Ramos (cell line): Measurements from ENCODE around the gene RNF150.

Experiments
- in situ Hi-C: fragments of 300-500 bp; cut with MboI; formaldehyde crosslinking; loops from one replicate; pipeline ENCODE4 v1.14.3; 2022; ENCODE audit warnings: low sequenced_read_pairs; ENCODE audit not compliant: unreplicated experiment

Gene RNF150

GRCh38 chr4:140875746-140876452 is 257.4 kb downstream of the RNF150 start:
- in situ Hi-C loops, result no loop called here

DNA sequence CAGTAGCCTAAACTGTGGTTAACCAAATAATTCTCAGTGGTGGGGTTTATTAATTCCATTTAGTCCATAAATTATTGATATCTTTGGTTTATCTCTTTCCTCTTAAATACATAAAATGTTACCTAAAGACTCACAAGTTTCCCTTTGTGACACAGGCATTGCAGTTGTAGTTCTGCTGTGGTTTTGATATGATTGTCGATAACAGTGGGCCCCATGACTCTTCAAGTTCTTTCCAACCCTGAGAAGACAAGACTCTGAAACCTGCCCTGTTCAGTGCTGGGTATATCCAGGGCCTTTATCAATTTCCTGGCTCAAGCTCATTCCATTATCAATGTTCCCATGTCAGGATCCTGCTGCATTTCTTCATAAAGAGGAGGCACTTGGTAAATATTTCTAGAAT is 259.2 kb downstream of the RNF150 start:
- in situ Hi-C loops, result loop anchor here (25.0 kb wide), 1 partner anchor 512 kb away; the partner anchor contains the start of gene SCOC

DNA sequence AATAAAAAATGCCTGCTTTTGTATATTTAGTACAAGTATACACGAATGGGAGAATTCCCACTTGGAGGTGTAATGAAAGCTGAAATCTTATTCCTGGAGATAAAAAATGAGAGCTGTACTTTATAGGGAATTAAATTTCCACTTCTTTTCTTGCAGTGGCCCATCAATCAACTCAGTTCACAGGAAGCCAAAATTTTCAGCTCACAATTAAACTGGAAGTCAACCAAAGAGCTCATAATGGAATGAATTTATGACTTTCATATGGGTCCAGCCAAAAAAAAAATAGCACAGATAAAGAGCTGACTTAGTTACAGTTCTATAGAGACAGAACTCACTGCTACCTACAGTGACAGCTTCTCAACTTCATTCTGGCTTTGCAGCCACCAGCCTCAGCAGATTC is 261.9 kb downstream of the RNF150 start:
- in situ Hi-C loops, result loop anchor here (25.0 kb wide), 1 partner anchor 509 kb away; the partner anchor contains the start of gene SCOC

DNA sequence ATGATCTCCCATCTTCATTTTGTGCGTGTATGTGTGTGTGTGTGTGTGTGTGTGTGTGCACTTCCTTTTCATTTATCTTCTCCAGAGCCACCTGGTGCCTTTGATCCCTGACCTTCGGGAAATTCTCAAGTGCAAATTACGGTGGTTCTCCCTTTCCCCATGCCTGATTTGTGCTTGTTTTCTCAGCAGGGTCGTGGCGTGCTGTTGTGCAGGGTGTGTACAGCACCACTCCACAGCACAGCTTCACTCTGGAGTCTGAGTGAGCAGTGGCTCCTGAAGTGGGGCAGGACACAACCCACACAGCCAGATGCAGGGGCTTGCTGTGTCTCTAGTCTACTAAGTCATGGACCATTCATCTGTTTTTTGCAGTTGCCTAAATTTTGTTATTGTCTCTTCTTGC is 262.8 kb downstream of the RNF150 start:
- in situ Hi-C loops, result loop anchor here (25.0 kb wide), 1 partner anchor 508 kb away; the partner anchor contains the start of gene SCOC

DNA sequence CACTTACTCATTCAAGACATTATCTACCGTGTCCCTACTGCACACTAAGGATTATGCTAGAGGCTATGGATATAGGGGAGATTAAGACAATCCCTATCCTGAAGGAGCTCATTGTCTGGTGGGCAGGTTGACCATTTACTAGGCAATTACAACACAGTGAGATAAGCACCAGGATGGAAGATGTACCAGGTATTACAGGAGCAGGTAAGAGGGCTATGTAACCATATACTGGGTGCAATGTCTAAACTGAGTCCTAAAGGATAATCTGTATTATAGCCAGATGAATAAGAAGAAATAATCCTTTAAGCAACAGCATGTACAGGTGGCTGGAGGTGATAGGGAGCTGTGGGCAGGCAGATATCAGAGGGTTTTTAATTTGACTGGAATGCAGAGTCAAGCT is 263.8 kb downstream of the RNF150 start:
- in situ Hi-C loops, result loop anchor here (25.0 kb wide), 1 partner anchor 507 kb away; the partner anchor contains the start of gene SCOC

- in situ Hi-C loops, result loop anchor here (25.0 kb wide), 1 partner anchor 505 kb away; the partner anchor contains the start of gene SCOC
Observed at GRCh38 chr4:140867356-140867755, 265.9 kb downstream of the RNF150 start.

DNA sequence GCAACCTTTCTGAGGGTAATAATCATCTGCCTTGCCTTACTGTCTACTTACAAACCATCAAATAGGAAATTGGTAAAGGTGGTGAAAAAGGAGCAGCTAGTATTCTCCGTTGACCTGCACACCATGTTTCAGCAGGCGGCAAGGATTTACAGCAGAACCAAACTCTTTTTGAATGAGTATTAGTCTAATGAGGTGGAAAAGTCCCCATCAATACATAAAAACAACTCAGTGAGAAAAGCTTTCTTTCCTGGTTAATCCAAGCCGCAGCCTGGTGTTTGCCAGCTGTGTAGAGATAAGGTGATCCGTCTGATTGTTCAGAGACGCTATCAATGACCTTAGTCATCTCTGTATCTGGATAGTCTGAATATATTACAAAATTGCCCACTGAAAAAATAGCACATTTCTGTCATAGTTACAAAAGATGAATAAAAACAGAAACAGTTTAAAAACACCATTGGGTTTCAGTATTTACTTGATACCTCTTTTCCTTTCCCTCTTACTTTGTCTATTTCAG is 266.7 kb downstream of the RNF150 start:
- in situ Hi-C loops, result loop anchor here (25.0 kb wide), 1 partner anchor 504 kb away; the partner anchor contains the start of gene SCOC

- in situ Hi-C loops, result loop anchor here (25.0 kb wide), 1 partner anchor 503 kb away; the partner anchor contains the start of gene SCOC
Observed at GRCh38 chr4:140865253-140866217, 267.7 kb downstream of the RNF150 start.

DNA sequence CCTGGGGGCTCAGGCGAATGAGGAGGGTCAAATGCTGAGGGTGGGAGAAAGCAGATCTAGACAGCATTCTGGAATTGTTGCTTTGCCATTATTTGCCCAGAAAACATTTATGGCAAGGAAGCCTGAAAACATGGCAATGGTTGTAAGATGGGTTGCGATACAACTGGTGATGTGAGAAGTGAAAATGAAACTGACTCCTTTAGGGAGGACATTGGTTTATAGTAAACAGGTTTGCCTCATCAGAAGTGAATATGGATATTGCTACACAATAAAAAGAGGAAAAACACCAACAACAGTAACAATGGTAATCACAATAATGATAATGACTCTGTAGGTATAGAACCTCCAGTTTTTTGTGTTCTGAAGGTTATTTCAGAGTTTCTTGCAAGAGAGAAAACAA is 270.1 kb downstream of the RNF150 start:
- in situ Hi-C loops, result loop anchor here (25.0 kb wide), 1 partner anchor 501 kb away; the partner anchor contains the start of gene SCOC

GRCh38 chr4:140862177-140862442 is 271.2 kb downstream of the RNF150 start:
- in situ Hi-C loops, result loop anchor here (25.0 kb wide), 1 partner anchor 500 kb away; the partner anchor contains the start of gene SCOC

GRCh38 chr4:140861359-140862176 is 271.7 kb downstream of the RNF150 start:
- in situ Hi-C loops, result loop anchor here (25.0 kb wide), 1 partner anchor 499 kb away; the partner anchor contains the start of gene SCOC

DNA sequence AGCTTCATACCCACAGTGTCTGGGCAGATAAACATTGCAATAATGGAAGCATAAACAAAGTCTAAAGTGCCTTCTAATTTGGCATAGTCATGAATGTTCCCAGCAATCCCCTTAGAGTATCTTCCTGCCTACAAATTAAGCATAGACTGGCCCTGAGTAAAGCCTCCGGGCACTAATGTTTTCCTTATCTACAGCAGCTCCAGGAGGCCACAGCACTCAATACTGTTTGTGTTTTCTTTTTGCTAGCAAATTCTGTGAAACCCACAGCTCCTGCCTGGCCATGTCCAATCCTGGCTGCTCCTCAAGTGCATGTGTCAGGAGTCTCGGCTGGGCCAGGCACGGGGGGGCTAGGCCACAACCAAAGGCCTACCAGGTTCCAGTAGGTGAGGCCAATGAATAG is 274.4 kb downstream of the RNF150 start:
- in situ Hi-C loops, result loop anchor here (25.0 kb wide), 1 partner anchor 497 kb away; the partner anchor contains the start of gene SCOC

- in situ Hi-C loops, result loop anchor here (25.0 kb wide), 1 partner anchor 495 kb away; the partner anchor contains the start of gene SCOC
Observed at GRCh38 chr4:140857111-140857510, 276.2 kb downstream of the RNF150 start.

- in situ Hi-C loops, result loop anchor here (25.0 kb wide), 1 partner anchor 494 kb away; the partner anchor contains the start of gene SCOC
Observed at GRCh38 chr4:140856621-140857062, 276.6 kb downstream of the RNF150 start.

GRCh38 chr4:140854168-140854567 is 279.1 kb downstream of the RNF150 start:
- in situ Hi-C loops, result loop anchor here (25.0 kb wide), 1 partner anchor 492 kb away; the partner anchor contains the start of gene SCOC

DNA sequence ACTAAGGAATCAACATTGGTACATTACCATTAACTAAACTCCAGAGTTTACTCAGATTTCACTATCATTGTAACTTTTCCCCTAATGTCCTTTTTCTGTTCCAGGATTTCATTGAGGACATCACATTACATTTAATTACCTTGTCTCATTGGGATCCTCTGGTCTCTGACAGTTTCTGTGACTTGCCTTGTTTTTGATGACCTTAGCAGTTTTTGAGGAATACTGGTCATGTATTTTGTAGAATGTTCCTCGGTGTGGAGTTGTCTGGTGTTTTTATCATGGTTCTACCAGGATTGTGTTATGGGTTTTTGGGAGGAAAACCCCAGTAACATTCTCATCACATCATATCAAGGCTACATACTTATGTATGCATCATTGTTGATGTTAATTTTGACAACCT is 281.5 kb downstream of the RNF150 start:
- in situ Hi-C loops, result loop anchor here (25.0 kb wide), 1 partner anchor 490 kb away; the partner anchor contains the start of gene SCOC

DNA sequence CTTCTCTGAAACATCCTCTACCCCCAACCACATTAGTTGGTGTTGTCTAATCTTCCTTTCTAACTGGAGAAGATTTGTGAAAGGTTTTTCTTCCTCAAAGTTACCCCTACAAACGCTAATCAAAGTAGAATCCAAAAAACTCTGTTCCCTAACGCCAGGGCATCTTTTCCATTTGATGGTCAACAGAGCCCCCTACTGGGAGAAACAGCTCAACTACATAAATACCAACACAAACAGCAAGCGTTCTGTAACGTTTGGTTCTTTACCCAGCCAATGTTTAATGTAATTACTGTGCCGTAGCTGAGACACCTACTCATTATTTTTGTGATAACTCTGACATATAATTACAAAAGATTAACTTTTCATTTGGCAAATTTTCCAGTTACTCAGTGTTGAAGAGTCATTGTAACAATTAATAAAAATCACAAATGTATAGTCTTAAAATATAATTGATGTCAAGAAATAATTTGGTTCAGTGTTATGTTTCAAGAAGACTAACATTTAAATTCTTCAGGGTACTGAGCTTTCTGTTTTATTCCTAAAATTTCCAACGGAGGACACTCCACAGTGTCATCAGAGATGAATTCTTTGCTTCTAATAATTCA is 282.1 kb downstream of the RNF150 start:
- in situ Hi-C loops, result loop anchor here (25.0 kb wide), 1 partner anchor 489 kb away; the partner anchor contains the start of gene SCOC

DNA sequence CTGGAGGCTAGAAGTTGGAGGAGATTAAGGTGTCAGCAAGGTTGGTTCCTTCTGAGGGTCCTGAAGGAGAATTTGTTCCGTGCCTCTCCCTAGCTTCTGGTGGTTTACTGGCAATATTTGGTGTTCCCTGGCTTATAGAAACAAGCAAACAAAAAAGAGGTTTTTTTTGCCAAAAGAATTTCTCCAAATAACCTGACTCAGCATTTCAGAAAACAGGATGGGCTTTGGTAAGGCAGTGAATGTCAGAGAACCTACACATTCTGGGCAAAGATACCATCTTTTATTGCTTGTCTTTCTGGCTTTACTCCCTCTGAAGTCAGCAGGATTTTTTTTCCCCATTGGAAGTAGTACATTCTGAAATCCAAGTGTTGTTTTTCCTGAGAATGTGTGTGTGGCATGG is 283.7 kb downstream of the RNF150 start:
- in situ Hi-C loops, result no loop called here

- in situ Hi-C loops, result no loop called here
Observed at GRCh38 chr4:140846736-140847135, 286.5 kb downstream of the RNF150 start.
